OCI-LY3 (cell line): Measurements from ENCODE around the gene ACTL10.

Experiments
- CTCF ChIP-seq: fragments of 200-600, 300-600 bp; sonication (generic); IDR thresholded peaks from 2 replicates; pipeline ENCODE4 v1.5.1; 2014; ENCODE audit warnings: antibody characterized with exemption, low read length, low read depth
- EZH2phosphoT487 ChIP-seq: fragments of 200-600 bp; shearing (Covaris generic); IDR thresholded peaks from 2 replicates; pipeline ENCODE4 v1.6.1; 2018; ENCODE audit warnings: antibody characterized with exemption, mixed run types, low read depth

GRCh38 chr20:33662172-33662571 lies 4.6 kb upstream of the ACTL10 start, which contains the start of gene C20orf144:
- no peak for TF ChIP-seq CTCF
- TF ChIP-seq EZH2phosphoT487, result no peak
